HUES6 (cell line): ENCODE measurements around the gene MYO18B.
A peak's percentile ranks its signal among the peaks of the same experiment; 100 is the strongest.

ENCODE experiments used
- H3K27ac ChIP-seq: 2 replicates; pipeline ENCODE4 v1.7.0; 2013; ENCODE audit warnings: low read depth, mild to moderate bottlenecking, low read length, inconsistent platforms
- H3K27me3 ChIP-seq: 2 replicates; pipeline ENCODE4 v1.6.1; 2013; ENCODE audit warnings: low read length; ENCODE audit not compliant: control insufficient read depth, insufficient read depth
- H3K36me3 ChIP-seq: 2 replicates; pipeline ENCODE4 v1.6.1; 2013; ENCODE audit warnings: low read length; ENCODE audit not compliant: control insufficient read depth, insufficient read depth
- H3K4me1 ChIP-seq: 2 replicates; pipeline ENCODE4 v1.6.1; 2013; ENCODE audit warnings: low read length; ENCODE audit not compliant: control insufficient read depth, insufficient read depth
- H3K4me3 ChIP-seq: 2 replicates; pipeline ENCODE4 v1.5.1; 2013; ENCODE audit warnings: low read depth, low read length
- H3K9ac ChIP-seq: one replicate; pipeline ENCODE4 v1.6.1; 2013; ENCODE audit warnings: mild to moderate bottlenecking, low read length
- H3K9me3 ChIP-seq: 2 replicates; pipeline ENCODE4 v1.6.1; 2013; ENCODE audit warnings: low read depth, low read length; ENCODE audit not compliant: control insufficient read depth, insufficient read depth

The MYO18B gene

GRCh38 chr22:26047516-26047915 is 305.5 kb downstream of the MYO18B start:
- Histone ChIP-seq H3K9me3 (no peaks in the 10 kb centered on the region), H3K36me3 (no peaks in the 10 kb centered on the region), H3K27ac (no peak overlapping the region), H3K4me3 (no peak overlapping the region), H3K9ac (no peak overlapping the region), H3K27me3 (no peaks in the 10 kb centered on the region), H3K4me1 (no peaks in the 10 kb centered on the region)

GRCh38 chr22:26047920-26048319 is 305.9 kb downstream of the MYO18B start:
- H3K36me3 ChIP-seq, result no peaks in the 10 kb centered on the region
- no peak overlapping the region for H3K9ac ChIP-seq
- H3K4me1 ChIP-seq, result no peaks in the 10 kb centered on the region
- no peaks in the 10 kb centered on the region for H3K9me3 ChIP-seq
- no peak overlapping the region for H3K27ac ChIP-seq
- no peaks in the 10 kb centered on the region for H3K27me3 ChIP-seq
- no peak overlapping the region for H3K4me3 ChIP-seq

- H3K9me3 ChIP-seq, result no peaks in the 10 kb centered on the region
- H3K4me1 ChIP-seq, result peaks cover 15% of the 10 kb centered on the region
- no peaks in the 10 kb centered on the region for H3K36me3 ChIP-seq
- H3K27me3 ChIP-seq, result no peaks in the 10 kb centered on the region
- no peak overlapping the region for H3K9ac ChIP-seq
- H3K4me3 ChIP-seq, result no peak overlapping the region
- H3K27ac ChIP-seq, result no peak overlapping the region
Measured at GRCh38 chr22:26050079-26050478, 308.1 kb downstream of the MYO18B start.

- Histone ChIP-seq H3K9ac (no peak overlapping the region), H3K9me3 (no peaks in the 10 kb centered on the region), H3K27me3 (no peaks in the 10 kb centered on the region), H3K4me1 (peaks cover 22% of the 10 kb centered on the region), H3K27ac (no peak overlapping the region), H3K4me3 (no peak overlapping the region), H3K36me3 (no peaks in the 10 kb centered on the region)
Measured at GRCh38 chr22:26053737-26054316, 311.8 kb downstream of the MYO18B start.

GRCh38 chr22:26054841-26055605 is 313.0 kb downstream of the MYO18B start:
- Histone ChIP-seq H3K4me3 (no peak overlapping the region), H3K36me3 (no peaks in the 10 kb centered on the region), H3K27ac (no peak overlapping the region), H3K27me3 (no peaks in the 10 kb centered on the region), H3K9me3 (no peaks in the 10 kb centered on the region), H3K9ac (no peak overlapping the region), H3K4me1 (peaks cover 28% of the 10 kb centered on the region)

GRCh38 chr22:26055693-26056092 is 313.7 kb downstream of the MYO18B start:
- Histone ChIP-seq H3K36me3 (no peaks in the 10 kb centered on the region), H3K27me3 (no peaks in the 10 kb centered on the region), H3K9ac (no peak overlapping the region), H3K4me1 (peaks cover 35% of the 10 kb centered on the region), H3K4me3 (no peak overlapping the region), H3K9me3 (no peaks in the 10 kb centered on the region), H3K27ac (no peak overlapping the region)

- Histone ChIP-seq H3K4me3 (no peak overlapping the region), H3K36me3 (no peaks in the 10 kb centered on the region), H3K9ac (no peak overlapping the region), H3K27me3 (no peaks in the 10 kb centered on the region), H3K9me3 (no peaks in the 10 kb centered on the region), H3K27ac (no peak overlapping the region), H3K4me1 (peaks cover 35% of the 10 kb centered on the region)
Measured at GRCh38 chr22:26056455-26057200, 314.6 kb downstream of the MYO18B start.

- H3K9ac ChIP-seq, result no peak overlapping the region
- no peaks in the 10 kb centered on the region for H3K36me3 ChIP-seq
- no peak overlapping the region for H3K27ac ChIP-seq
- no peaks in the 10 kb centered on the region for H3K9me3 ChIP-seq
- H3K27me3 ChIP-seq, result no peaks in the 10 kb centered on the region
- no peak overlapping the region for H3K4me3 ChIP-seq
- H3K4me1 ChIP-seq, result peaks cover 35% of the 10 kb centered on the region
Measured at GRCh38 chr22:26057731-26058130, 315.7 kb downstream of the MYO18B start.

GRCh38 chr22:26064048-26064447 is 322.1 kb downstream of the MYO18B start:
- Histone ChIP-seq H3K4me1 (peaks cover 47% of the 10 kb centered on the region), H3K4me3 (no peak overlapping the region), H3K9me3 (no peaks in the 10 kb centered on the region), H3K9ac (no peak overlapping the region), H3K27ac (no peak overlapping the region), H3K36me3 (no peaks in the 10 kb centered on the region), H3K27me3 (no peaks in the 10 kb centered on the region)

- Histone ChIP-seq H3K9me3 (no peaks in the 10 kb centered on the region; the same call in 1 of the 2 replicates), H3K36me3 (no peaks in the 10 kb centered on the region), H3K4me1 (peaks cover 42% of the 10 kb centered on the region), H3K4me3 (no peak overlapping the region), H3K9ac (peak overlapping the region; percentile 72), H3K27me3 (no peaks in the 10 kb centered on the region), H3K27ac (peak overlapping the region; percentile 67; the same call in 1 of the 2 replicates)
Measured at GRCh38 chr22:26065847-26066246, 323.9 kb downstream of the MYO18B start.

GRCh38 chr22:26066534-26066933 is 324.5 kb downstream of the MYO18B start:
- Histone ChIP-seq H3K9ac (peak overlapping the region; percentile 72), H3K27me3 (no peaks in the 10 kb centered on the region), H3K27ac (peak overlapping the region; percentile 67), H3K4me1 (peaks cover 42% of the 10 kb centered on the region), H3K4me3 (peak overlapping the region; percentile 18; the same call in 1 of the 2 replicates), H3K9me3 (no peaks in the 10 kb centered on the region; the same call in 1 of the 2 replicates), H3K36me3 (no peaks in the 10 kb centered on the region)
